Ascending aorta (tissue), 2 donors: ENCODE measurements around the gene PCK2. TPM values are rescaled to one million over a fixed set of nuclear protein-coding genes. Genes with fewer than 3 reads are reported as not detected.

Experiments used
- DNase-seq, 2 donors: peaks; one replicate each; pipeline ENCODE4 v3.0.0-alpha.2; 2019; ENCODE audit warnings: low spot score in 2 of 2
- H3K27ac ChIP-seq, 2 donors: fragments of 200-600 bp; sonication (generic); one replicate each; pipeline ENCODE4 v1.5.1; 2016 to 2017; ENCODE audit warnings: mild to moderate bottlenecking in 1 of 2
- H3K27me3 ChIP-seq: fragments of 200-600 bp; sonication (generic); one replicate; pipeline ENCODE4 v1.5.1; 2017
- H3K36me3 ChIP-seq, 2 donors: fragments of 200-600 bp; sonication (generic); one replicate each; pipeline ENCODE4 v1.5.1; 2016
- H3K4me1 ChIP-seq, 2 donors: fragments of 200-600 bp; sonication (generic); one replicate each; pipeline ENCODE4 v1.5.1; 2016 to 2017; ENCODE audit warnings: mild to moderate bottlenecking in 1 of 2
- H3K4me3 ChIP-seq, 2 donors: fragments of 200-600 bp; sonication (generic); one replicate each; pipeline ENCODE4 v1.5.1; 2016 to 2017; ENCODE audit warnings: mild to moderate bottlenecking in 1 of 2
- H3K9me3 ChIP-seq, 2 donors: fragments of 200-600 bp; sonication (generic); one replicate each; pipeline ENCODE4 v1.5.1; 2016
- intact Hi-C: fragments of 100-400 bp; cut with DNase I; formaldehyde crosslinking; loops from one replicate; pipeline ENCODE4 v1.15.1; 2023
- total RNA-seq: library from RNA; depleted of rRNA; stranded (reverse); fragments of >200 nt; gene quantifications from one replicate; pipeline ENCODE4 v1.1.0, GENCODE V29; 2016
- TF ChIP-seq, protein P1 (sequence below), 3 experiments: fragments of 200-600 bp in 2 of 3; fragments of 450-650 bp in 1 of 3; sonication (generic) in 2 of 3; IDR thresholded peaks; one replicate each; pipeline ENCODE4 v1.5.1; 2016 to 2019; ENCODE audit warnings: antibody characterized with exemption in 3 of 3, mild to moderate bottlenecking in 1 of 3, moderate library complexity in 1 of 3

PCK2 gene
- total RNA-seq, 1 donor from 2014 or later: 26.1 TPM

DNA sequence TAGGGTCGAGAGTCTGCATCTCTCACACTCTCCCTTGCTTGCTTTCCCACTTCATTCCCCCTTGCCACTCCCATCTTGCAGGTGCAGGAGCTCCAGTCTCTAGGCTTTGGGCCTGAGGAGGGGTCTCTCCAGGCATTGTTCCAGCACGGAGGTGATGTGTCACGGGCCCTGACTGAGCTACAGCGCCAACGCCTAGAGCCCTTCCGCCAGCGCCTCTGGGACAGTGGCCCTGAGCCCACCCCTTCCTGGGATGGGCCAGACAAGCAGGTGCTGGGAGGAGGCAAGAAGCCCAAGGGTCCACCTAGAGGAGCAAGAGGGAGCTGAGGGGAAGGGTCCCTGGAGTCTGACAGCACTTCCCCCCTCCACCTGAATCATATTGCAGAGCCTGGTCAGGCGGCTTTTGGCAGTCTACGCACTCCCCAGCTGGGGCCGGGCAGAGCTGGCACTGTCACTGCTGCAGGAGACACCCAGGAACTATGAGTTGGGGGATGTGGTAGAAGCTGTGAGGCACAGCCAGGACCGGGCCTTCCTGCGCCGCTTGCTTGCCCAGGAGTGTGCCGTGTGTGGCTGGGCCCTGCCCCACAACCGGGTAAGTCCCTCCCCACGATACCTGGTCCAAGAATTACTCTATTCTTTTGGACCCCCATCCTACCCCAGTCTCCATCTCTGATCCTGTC, 57.4 kb downstream of the PCK2 start:
- Histone ChIP-seq H3K4me1 (peaks cover 8 to 13% of the 10 kb centered on the region in 2 donors), H3K4me3 (no peak overlapping the region), H3K27me3 (no peaks in the 10 kb centered on the region), H3K27ac (no peak overlapping the region), H3K9me3 (no peaks in the 10 kb centered on the region), H3K36me3 (peaks cover 53 to 76% of the 10 kb centered on the region in 2 donors)
- no peak for DNase-seq
- intact Hi-C loops: no loop called here
- TF ChIP-seq, protein P1, sequence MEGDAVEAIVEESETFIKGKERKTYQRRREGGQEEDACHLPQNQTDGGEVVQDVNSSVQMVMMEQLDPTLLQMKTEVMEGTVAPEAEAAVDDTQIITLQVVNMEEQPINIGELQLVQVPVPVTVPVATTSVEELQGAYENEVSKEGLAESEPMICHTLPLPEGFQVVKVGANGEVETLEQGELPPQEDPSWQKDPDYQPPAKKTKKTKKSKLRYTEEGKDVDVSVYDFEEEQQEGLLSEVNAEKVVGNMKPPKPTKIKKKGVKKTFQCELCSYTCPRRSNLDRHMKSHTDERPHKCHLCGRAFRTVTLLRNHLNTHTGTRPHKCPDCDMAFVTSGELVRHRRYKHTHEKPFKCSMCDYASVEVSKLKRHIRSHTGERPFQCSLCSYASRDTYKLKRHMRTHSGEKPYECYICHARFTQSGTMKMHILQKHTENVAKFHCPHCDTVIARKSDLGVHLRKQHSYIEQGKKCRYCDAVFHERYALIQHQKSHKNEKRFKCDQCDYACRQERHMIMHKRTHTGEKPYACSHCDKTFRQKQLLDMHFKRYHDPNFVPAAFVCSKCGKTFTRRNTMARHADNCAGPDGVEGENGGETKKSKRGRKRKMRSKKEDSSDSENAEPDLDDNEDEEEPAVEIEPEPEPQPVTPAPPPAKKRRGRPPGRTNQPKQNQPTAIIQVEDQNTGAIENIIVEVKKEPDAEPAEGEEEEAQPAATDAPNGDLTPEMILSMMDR (IDR thresholded peaks at IDR 0.05): no peak

Other genes starting within 250 kb of the PCK2 start
- gene DHRS4, start 140.5 kb upstream of the PCK2 start, total RNA-seq: 9.8 TPM
- gene DHRS4L2, start 105.4 kb upstream of the PCK2 start, total RNA-seq: 31.5 TPM
- not detected for gene CARMIL3, start 42.3 kb upstream of the PCK2 start, total RNA-seq
- not detected for gene CPNE6, start 22.7 kb upstream of the PCK2 start, total RNA-seq
- gene DCAF11, start 20.5 kb downstream of the PCK2 start, total RNA-seq: 52.3 TPM
- gene NRL, start 20.6 kb downstream of the PCK2 start, total RNA-seq: not detected
- gene FITM1, start 36.3 kb downstream of the PCK2 start, total RNA-seq: not detected
- gene PSME1, start 41.9 kb downstream of the PCK2 start, total RNA-seq: 55.5 TPM
- gene EMC9, start 47.3 kb downstream of the PCK2 start, total RNA-seq: 3.4 TPM
- 100 TPM for gene PSME2, start 52.3 kb downstream of the PCK2 start, total RNA-seq
- gene RNF31, start 53.2 kb downstream of the PCK2 start, total RNA-seq: 182 TPM
- 24.7 TPM for gene IRF9, start 67.0 kb downstream of the PCK2 start, total RNA-seq
- gene REC8, start 77.8 kb downstream of the PCK2 start, total RNA-seq: 9.6 TPM
- 140 TPM for gene IPO4, start 94.5 kb downstream of the PCK2 start, total RNA-seq
- gene TM9SF1, start 101.1 kb downstream of the PCK2 start, total RNA-seq: 86.5 TPM
- gene TSSK4, start 111.4 kb downstream of the PCK2 start, total RNA-seq: not detected
- 27.0 TPM for gene CHMP4A, start 119.2 kb downstream of the PCK2 start, total RNA-seq
- 58.8 TPM for gene MDP1, start 121.8 kb downstream of the PCK2 start, total RNA-seq
- gene NEDD8, start 138.1 kb downstream of the PCK2 start, total RNA-seq: 72.8 TPM
- 37.5 TPM for gene GMPR2, start 138.6 kb downstream of the PCK2 start, total RNA-seq
- 70.0 TPM for gene TINF2, start 148.3 kb downstream of the PCK2 start, total RNA-seq
- gene TGM1, start 168.9 kb downstream of the PCK2 start, total RNA-seq: 1.7 TPM
- 54.9 TPM for gene RABGGTA, start 177.3 kb downstream of the PCK2 start, total RNA-seq
- 100 TPM for gene DHRS1, start 205.5 kb downstream of the PCK2 start, total RNA-seq
- gene NOP9, start 205.5 kb downstream of the PCK2 start, total RNA-seq: 33.5 TPM
- 72.8 TPM for gene CIDEB, start 213.7 kb downstream of the PCK2 start, total RNA-seq
- 3.0 TPM for gene LTB4R2, start 215.8 kb downstream of the PCK2 start, total RNA-seq
- gene LTB4R, start 217.2 kb downstream of the PCK2 start, total RNA-seq: 3.6 TPM
- 143 TPM for gene ADCY4, start 240.8 kb downstream of the PCK2 start, total RNA-seq
- gene RIPK3, start 245.7 kb downstream of the PCK2 start, total RNA-seq: 2.3 TPM